HepG2 (cell line): ENCODE measurements around the gene RAB43. TPM values are rescaled to one million over a fixed set of nuclear protein-coding genes. Genes with fewer than 3 reads are reported as not detected.

Experiments used
- HES4 ChIP-seq: sonication (generic); formaldehyde crosslinking; IDR thresholded peaks from 2 replicates; pipeline ENCODE4 v1.9.0; 2021; ENCODE audit warnings: mild to moderate bottlenecking, missing genetic modification reagents, borderline replicate concordance
- JDP2 ChIP-seq: sonication (generic); formaldehyde crosslinking; IDR thresholded peaks from 2 replicates; pipeline ENCODE4 v1.8.1; 2022; ENCODE audit warnings: missing genetic modification reagents, borderline replicate concordance
- MAZ ChIP-seq, 2 experiments: sonication (generic) in 1 of 2; formaldehyde crosslinking in 1 of 2; IDR thresholded peaks; 2 replicates each; pipeline versions ENCODE4 v1.5.0 to v1.6.1; 2012 to 2020; ENCODE audit warnings: low read depth in 2 of 2, mild to moderate bottlenecking in 2 of 2, borderline replicate concordance in 1 of 2, improper control_type of control experiment in 1 of 2, low read length in 1 of 2, missing genetic modification reagents in 1 of 2, moderate library complexity in 1 of 2
- NFE2 ChIP-seq: sonication (generic); formaldehyde crosslinking; IDR thresholded peaks from 2 replicates; pipeline ENCODE4 v1.4.0; 2020; ENCODE audit warnings: missing genetic modification reagents
- RAD51 ChIP-seq: fragments of 450-650 bp; IDR thresholded peaks from 2 replicates; pipeline ENCODE4 v1.6.1; 2016; ENCODE audit warnings: borderline replicate concordance
- ZNF382 ChIP-seq: sonication (generic); formaldehyde crosslinking; IDR thresholded peaks from 2 replicates; pipeline ENCODE4 v1.5.0; 2020; ENCODE audit warnings: missing genetic modification reagents, mild to moderate bottlenecking, borderline replicate concordance
- polyA plus RNA-seq, 8 experiments: library from polyadenylated mRNA; depleted of rRNA in 3 of 8; stranded (reverse) in 7 of 8; unstranded in 1 of 8; fragments of >200 nt; fragmentation: Illumina TruSeq in 4 of 8; extraction: Trizol in 4 of 8; gene quantifications; 2 replicates each; pipeline versions ENCODE4 v1.2.1 to v1.2.3, GENCODE V29; 2011 to 2016; ENCODE audit warnings: low read depth in 4 of 8, missing spikeins in 1 of 8, mixed read lengths in 1 of 8; ENCODE audit not compliant: insufficient read depth in 1 of 8
- total RNA-seq, 5 experiments: library from RNA; depleted of rRNA; stranded (reverse); fragments of >200 nt; fragmentation: Illumina TruSeq; extraction: Trizol; gene quantifications; 2 replicates each; pipeline ENCODE4 v1.2.3, GENCODE V29; 2016; ENCODE audit warnings: low read depth in 1 of 5
- TF ChIP-seq, protein P1 (sequence below): sonication (generic); formaldehyde crosslinking; IDR thresholded peaks from 2 replicates; pipeline ENCODE4 v1.9.0; 2021; ENCODE audit warnings: missing genetic modification reagents, mild to moderate bottlenecking, borderline replicate concordance
- TF ChIP-seq, protein P2 (sequence below): IDR thresholded peaks from 2 replicates; pipeline ENCODE4 v1.6.1; 2018; ENCODE audit warnings: missing genetic modification reagents
- TF ChIP-seq, protein P3 (sequence below): IDR thresholded peaks from 2 replicates; pipeline ENCODE4 v1.6.1; 2016; ENCODE audit warnings: mild to moderate bottlenecking
- TF ChIP-seq, protein P4 (sequence below): sonication (generic); formaldehyde crosslinking; IDR thresholded peaks from 2 replicates; pipeline ENCODE4 v1.4.0; 2020; ENCODE audit warnings: missing genetic modification reagents
- TF ChIP-seq, protein P5 (sequence below): sonication (generic); formaldehyde crosslinking; IDR thresholded peaks from 2 replicates; pipeline ENCODE4 v1.4.0; 2020; ENCODE audit warnings: mild to moderate bottlenecking, missing genetic modification reagents

Gene RAB43
- total and polyA plus RNA-seq, 2 of the 13 experiments (the other 11 are each of a cell fraction or from before 2014, with no cell fraction given) = 11.8 to 18.4 TPM

DNA sequence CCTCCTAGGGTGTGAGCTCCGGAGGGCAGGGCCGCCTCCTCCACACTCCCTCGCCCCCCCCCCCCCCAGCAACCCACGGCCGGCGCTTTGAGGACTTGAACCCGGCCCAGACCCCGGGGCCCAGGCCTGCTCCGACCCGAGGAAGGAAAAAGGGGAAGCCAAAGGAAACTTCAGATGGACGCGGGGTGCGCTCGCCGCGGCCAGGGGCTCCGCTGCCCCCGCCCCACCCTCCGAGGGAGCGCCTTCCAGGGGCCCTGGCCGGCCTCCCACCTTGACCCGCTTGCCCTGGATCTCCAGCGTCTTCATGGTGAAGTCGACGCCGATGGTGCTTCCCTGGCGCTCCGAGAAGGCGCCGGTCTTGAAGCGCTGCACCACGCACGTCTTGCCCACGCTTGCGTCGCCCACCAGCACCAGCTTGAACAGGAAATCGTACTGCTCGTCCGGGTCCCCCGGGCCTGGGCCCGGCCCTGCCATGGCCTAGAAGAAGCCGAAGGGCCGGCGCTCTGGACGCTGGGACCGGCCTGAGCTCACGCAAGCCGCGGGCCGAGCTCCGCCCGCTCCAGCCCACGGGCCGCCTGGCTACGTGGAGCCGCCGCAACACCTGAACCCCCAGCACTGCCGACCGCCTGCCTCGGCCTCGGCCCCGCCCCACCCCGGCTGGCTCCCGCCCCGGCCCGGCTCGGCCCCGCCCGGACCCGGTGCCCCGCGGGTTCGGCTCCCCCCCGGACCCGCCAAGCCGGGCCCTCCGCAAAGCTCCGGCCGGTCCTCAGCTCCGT, 400 bp downstream of the RAB43 start (continued):
- TF ChIP-seq, protein P1, sequence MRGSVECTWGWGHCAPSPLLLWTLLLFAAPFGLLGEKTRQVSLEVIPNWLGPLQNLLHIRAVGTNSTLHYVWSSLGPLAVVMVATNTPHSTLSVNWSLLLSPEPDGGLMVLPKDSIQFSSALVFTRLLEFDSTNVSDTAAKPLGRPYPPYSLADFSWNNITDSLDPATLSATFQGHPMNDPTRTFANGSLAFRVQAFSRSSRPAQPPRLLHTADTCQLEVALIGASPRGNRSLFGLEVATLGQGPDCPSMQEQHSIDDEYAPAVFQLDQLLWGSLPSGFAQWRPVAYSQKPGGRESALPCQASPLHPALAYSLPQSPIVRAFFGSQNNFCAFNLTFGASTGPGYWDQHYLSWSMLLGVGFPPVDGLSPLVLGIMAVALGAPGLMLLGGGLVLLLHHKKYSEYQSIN = no peak
- TF ChIP-seq ZNF382 (CRISPR knock-in tag) = no peak
- TF ChIP-seq, protein P2, sequence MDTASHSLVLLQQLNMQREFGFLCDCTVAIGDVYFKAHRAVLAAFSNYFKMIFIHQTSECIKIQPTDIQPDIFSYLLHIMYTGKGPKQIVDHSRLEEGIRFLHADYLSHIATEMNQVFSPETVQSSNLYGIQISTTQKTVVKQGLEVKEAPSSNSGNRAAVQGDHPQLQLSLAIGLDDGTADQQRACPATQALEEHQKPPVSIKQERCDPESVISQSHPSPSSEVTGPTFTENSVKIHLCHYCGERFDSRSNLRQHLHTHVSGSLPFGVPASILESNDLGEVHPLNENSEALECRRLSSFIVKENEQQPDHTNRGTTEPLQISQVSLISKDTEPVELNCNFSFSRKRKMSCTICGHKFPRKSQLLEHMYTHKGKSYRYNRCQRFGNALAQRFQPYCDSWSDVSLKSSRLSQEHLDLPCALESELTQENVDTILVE (CRISPR knock-in tag) = peak; percentile 70; the same call in 1 of the 2 replicates
- TF ChIP-seq, protein P3, sequence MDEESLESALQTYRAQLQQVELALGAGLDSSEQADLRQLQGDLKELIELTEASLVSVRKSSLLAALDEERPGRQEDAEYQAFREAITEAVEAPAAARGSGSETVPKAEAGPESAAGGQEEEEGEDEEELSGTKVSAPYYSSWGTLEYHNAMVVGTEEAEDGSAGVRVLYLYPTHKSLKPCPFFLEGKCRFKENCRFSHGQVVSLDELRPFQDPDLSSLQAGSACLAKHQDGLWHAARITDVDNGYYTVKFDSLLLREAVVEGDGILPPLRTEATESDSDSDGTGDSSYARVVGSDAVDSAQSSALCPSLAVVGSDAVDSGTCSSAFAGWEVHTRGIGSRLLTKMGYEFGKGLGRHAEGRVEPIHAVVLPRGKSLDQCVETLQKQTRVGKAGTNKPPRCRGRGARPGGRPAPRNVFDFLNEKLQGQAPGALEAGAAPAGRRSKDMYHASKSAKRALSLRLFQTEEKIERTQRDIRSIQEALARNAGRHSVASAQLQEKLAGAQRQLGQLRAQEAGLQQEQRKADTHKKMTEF (CRISPR knock-in tag) = no peak
- no peak for TF ChIP-seq MAZ (IDR thresholded peaks at IDR 0.05; ENCODE audit: borderline replicate concordance, low read depth, low read length)
- TF ChIP-seq MAZ (CRISPR knock-in tag; IDR thresholded peaks at IDR 0.05; ENCODE audit: low read depth) = no peak
- TF ChIP-seq NFE2 (CRISPR knock-in tag) = no peak
- TF ChIP-seq, protein P4, sequence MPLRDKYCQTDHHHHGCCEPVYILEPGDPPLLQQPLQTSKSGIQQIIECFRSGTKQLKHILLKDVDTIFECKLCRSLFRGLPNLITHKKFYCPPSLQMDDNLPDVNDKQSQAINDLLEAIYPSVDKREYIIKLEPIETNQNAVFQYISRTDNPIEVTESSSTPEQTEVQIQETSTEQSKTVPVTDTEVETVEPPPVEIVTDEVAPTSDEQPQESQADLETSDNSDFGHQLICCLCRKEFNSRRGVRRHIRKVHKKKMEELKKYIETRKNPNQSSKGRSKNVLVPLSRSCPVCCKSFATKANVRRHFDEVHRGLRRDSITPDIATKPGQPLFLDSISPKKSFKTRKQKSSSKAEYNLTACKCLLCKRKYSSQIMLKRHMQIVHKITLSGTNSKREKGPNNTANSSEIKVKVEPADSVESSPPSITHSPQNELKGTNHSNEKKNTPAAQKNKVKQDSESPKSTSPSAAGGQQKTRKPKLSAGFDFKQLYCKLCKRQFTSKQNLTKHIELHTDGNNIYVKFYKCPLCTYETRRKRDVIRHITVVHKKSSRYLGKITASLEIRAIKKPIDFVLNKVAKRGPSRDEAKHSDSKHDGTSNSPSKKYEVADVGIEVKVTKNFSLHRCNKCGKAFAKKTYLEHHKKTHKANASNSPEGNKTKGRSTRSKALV = no peak
- no peak for TF ChIP-seq RAD51
- no peak for TF ChIP-seq JDP2 (CRISPR knock-in tag)
- TF ChIP-seq, protein P5, sequence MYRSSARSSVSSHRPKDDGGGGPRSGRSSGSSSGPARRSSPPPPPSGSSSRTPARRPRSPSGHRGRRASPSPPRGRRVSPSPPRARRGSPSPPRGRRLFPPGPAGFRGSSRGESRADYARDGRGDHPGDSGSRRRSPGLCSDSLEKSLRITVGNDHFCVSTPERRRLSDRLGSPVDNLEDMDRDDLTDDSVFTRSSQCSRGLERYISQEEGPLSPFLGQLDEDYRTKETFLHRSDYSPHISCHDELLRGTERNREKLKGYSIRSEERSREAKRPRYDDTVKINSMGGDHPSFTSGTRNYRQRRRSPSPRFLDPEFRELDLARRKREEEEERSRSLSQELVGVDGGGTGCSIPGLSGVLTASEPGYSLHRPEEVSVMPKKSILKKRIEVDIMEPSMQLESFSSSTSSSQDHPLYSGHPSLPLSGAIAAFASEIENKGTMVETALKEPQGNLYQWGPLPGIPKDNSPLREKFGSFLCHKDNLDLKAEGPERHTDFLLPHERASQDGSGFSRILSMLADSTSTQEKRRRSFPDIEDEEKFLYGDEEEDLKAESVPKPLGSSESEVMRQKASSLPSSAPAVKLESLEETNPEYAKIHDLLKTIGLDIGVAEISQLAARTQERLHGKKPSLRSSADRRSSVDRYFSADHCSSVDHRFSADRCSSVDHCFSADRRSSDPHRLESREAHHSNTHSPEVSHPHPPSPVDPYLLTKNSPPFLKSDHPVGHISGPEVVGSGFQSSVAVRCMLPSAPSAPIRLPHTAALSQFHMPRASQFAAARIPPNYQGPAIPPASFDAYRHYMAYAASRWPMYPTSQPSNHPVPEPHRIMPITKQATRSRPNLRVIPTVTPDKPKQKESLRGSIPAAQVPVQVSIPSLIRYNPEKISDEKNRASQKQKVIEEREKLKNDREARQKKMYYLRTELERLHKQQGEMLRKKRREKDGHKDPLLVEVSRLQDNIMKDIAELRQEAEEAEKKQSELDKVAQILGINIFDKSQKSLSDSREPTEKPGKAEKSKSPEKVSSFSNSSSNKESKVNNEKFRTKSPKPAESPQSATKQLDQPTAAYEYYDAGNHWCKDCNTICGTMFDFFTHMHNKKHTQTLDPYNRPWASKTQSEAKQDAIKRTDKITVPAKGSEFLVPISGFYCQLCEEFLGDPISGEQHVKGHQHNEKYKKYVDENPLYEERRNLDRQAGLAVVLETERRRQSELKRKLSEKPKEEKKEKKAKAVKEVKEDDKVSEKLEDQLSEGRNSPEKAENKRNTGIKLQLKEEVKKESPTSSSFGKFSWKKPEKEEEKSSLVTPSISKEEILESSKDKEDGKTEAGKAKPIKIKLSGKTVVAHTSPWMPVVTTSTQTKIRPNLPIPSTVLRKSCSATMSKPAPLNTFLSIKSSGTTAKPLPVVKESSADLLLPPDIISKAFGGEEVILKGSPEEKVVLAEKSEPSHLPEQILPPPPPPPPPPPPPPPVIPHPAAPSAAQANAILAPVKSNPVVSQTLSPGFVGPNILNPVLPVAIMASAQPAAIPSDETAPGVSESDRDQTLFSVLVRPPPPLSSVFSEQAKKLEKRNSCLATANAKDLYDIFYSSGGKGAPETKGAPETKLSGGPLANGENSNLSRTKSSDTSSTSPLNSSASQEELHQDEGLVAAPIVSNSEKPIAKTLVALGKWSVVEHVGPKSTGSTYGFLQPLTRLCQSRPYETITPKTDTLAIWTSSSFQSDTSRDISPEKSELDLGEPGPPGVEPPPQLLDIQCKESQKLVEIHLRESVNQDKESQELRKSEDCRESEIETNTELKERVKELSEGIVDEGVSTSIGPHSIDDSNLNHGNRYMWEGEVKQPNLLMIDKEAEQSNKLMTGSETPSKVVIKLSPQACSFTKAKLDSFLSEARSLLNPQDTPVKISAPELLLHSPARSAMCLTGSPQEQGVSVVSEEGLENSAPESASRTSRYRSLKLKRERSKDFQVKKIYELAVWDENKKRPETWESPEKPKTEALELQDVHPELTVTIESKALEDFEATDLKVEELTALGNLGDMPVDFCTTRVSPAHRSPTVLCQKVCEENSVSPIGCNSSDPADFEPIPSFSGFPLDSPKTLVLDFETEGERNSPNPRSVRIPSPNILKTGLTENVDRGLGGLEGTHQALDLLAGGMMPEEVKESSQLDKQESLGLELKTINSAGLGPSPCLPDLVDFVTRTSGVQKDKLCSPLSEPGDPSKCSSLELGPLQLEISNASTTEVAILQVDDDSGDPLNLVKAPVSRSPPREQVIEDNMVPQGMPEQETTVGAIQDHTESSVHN (CRISPR knock-in tag) = no peak
- TF ChIP-seq HES4 = 0 out of 2 replicates have a peak, but pooled peaks have one; percentile 67
